Measurements from ENCODE around the gene PPP2R2D.

- TF ChIP-seq CTCF (conservative IDR thresholded peaks at IDR 0.05; ENCODE audit: low read length) (no peak), EZH2phosphoT487 (IDR thresholded peaks at IDR 0.05; ENCODE audit: borderline replicate concordance, low read depth, low read length) (no peak)
Observed at GRCh38 chr10:131977323-131978096, 76.7 kb downstream of the PPP2R2D start.

Measured in OCI-LY7 (cell line).